Hematopoietic multipotent progenitor cell treated with erythropoietin and hydrocortisone succinate and interleukin-3 and kit ligand, for 15 days (in vitro differentiated cells): ENCODE data around the gene NBPF1.
"Not testable (repeated sequence)": the region's sequence is repeated elsewhere in the genome, so short reads cannot be mapped to it uniquely, and the experiment has no call there.

ENCODE experiments used
- DNase-seq: peaks from one replicate; pipeline ENCODE4 v3.0.0-alpha.2; 2015; ENCODE audit warnings: low spot score

NBPF1 gene

DNA sequence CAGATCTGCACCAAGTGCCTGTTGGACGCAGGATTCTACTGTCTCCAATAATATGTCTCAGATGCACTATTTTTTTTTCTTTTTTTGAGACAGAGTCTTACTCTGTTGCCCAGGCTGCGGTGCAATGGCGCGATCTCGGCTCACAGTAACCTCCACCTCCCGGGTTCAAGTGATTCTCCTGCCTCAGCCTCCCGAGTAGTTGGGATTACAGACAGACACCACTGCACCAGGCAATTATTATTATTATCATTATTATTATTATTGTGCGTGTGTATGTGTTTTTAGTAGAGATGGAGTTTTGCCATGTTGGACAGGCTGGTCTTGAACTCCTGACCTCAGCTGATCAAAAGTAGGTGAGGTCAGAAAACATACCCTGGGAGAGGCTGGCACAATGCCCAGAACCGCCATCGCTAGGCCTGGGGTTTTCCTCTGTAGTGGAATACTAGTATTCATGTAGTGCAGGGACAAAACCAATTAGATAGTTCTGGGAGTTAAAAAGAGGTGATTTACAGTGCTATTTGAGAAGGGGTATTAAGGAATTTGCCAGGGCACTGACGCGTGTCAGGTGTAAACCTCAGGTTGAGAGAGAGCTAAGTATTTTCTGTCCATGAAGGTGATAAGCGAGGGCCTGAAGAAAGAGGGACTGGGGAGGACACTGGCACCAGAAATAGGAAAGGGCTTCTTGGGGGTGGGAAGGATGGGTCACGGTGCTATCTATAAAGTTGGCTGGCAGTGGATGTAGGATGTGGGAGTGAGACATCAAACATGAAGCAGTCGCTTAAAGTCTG lies 100.5 kb downstream of the NBPF1 start:
- not testable (repeated sequence) for DNase-seq
